ENCODE data around the gene FBXO31. TPM values are rescaled to one million over a fixed set of nuclear protein-coding genes. Genes with fewer than 3 reads are reported as not detected.
"Not testable (repeated sequence)": the region's sequence is repeated elsewhere in the genome, so short reads cannot be mapped to it uniquely, and the experiment has no call there.

FBXO31 gene
- polyA plus RNA-seq, 5 donors, result 18.8 to 28.0 (median 26.5) TPM

DNA sequence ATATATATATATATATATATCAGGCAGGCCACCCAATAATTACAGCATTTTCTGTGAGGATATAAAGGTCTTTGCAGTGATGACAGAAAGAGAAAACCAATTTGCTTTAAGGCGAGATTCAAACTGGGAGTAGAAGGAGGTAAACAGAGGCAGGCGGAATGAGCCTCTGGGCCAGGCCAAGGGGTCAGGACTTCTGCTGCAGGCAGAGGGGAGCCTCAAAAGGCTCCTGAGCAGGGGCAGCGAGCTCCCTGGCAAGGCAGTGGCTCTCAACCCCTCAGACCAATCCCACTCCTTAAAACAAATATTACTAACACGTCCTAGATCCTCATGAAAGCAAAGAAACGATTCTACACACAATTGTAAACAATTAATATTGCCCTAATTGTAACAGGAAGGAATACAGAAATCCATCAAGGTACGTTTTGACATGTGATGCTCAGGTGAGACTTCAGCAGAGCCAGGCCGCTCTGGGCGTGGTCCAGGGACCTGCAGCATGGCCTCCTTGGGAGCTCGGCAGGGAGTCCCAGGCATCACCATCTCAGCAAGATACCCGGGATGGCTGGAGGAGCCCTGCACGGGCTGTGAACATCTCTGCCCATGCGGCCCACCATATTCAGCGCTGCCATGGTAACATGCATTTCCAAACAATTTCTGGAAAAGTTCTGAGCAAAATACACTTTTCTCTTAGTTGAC, 18.4 kb downstream of the FBXO31 start:
- no peak for DNase-seq

DNA sequence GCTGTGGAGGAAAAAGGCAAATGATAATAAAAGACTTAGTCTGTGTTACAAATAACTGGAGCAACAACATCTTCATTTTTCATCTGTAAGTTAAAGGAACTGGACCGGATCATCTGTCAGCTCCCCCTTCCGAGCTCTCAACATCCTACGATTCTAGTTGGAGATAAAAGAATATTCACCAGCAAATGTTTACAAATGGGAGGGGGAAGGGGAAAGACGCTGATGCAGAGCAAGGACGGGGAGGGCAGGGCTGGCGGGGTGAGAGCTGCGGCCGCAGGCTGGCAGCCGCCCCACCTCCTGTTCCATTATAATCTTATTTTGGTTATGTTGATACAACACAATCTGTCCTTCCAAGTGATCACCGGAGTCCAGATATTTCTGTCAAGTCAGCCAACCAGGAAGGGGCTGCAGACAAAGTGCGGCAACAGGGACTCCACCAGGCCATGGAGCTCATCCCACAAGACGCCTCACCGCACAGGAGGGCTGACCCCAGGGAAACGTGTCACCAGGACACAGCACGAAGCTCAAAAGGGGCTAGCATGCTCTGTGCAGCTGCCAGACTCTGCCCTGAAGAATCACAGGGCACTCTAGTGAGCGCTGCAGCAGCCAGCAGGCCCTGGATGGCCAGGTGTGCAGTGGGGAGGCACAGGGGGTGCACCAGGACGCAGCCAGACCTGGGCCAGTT, 19.7 kb downstream of the FBXO31 start:
- peak in 1 of 2 donors; percentile 33 for DNase-seq

GRCh38 chr16:87362828-87363559, 20.6 kb downstream of the FBXO31 start:
- not testable (repeated sequence) for DNase-seq

- no peak for DNase-seq
Measured at GRCh38 chr16:87361916-87362619, 21.5 kb downstream of the FBXO31 start.

- DNase-seq, result no peak
Measured at GRCh38 chr16:87360862-87361610, 22.5 kb downstream of the FBXO31 start.

DNA sequence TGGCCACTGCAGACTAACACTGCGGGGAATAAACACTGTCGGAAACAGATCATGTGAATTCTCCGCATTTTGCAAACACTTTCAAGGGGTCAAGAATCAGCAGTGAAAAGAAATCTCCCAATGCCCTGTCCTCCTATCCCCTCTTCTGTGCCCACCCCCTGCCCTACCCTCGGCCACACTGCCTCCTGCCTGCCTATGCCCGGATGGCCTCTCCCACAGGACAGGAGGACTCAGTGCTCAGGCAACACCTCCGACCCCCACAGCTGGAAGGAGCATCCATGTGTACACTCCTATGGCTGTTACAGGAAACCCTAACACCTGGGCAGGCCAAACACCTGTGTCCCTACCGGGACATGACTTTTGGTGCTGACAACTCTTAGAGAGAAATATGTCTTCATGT, 24.5 kb downstream of the FBXO31 start:
- DNase-seq, result no peak

DNA sequence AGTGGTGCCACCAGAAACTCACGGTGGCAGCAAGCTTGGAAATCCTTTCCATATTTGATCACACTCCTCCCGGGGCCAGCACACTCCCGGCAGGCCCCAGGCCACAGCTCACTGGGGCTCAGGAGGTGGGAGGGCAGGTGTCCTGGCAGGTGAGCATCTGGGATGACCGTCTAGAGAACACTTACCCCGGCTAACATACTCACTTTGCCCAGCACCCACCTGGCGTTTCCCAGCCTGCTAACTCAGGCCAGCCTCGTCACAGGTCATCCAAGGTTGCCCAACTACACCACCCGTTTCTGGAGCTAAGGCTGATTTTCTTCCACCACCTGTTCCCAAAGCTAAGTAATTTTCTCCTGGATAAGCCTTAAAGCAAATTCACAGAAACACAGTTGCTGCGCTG, 24.9 kb downstream of the FBXO31 start:
- DNase-seq, result no peak

DNA sequence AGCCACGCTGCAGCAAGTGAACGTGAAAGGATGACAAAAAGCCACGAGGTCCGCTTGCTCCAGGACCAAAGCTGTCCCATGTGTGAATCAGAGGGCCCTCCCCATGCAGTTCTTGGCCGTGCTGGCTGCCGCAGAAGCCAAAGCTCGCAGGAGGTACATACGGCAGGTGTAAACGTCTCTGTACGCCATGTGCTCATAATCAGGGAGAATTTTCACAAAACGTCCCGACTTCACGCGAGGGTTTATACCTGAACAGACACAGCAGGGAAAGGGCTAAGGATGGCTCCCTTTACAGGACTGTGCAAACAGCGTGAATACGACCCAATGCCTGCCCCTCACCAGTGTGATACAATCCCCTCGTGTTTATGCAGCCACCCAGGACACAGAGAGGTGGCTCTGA, 25.3 kb downstream of the FBXO31 start:
- no peak for DNase-seq

GRCh38 chr16:87356491-87356853, 27.1 kb downstream of the FBXO31 start:
- no peak for DNase-seq

- no peak for DNase-seq
Measured at GRCh38 chr16:87353613-87354012, 30.0 kb downstream of the FBXO31 start.

DNA sequence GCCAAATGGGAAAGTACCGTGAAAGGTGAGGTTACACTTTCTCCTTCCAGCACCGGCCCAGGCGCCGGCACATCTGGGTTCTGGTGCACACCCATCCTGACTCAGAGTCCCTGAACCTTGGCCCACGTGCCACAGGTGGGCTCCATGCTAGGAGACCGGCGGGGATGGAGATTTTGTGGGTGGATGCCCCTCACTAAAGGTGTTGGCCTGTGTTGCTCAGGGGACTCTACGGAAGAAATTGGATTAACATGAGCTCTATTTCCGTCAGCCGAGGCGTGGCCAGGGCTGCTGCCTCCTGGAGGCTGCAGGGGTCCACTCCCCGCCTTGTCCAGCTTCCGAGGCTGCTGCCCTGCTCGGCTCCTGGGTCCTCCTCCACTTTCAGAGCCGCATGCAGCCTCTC, 30.8 kb downstream of the FBXO31 start:
- DNase-seq, result no peak

DNA sequence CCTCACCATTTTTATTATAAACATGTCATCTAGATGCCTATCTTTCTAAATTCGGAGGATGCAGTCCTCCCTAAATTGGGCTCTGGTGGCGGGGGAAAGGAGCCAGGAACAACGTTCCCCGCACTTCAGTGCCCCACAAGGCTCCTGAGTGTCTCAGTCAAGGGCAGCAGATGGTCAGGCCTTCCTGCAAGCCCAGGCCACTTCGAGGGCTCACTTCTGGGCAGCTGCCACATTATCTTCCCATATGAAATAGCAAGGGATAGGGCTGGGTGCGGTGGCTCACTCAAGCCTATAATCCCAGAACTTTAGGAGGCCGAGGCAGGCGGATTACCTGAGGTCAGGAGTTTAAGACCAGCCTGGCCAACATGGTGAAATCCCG, 32.3 kb downstream of the FBXO31 start:
- no peak for DNase-seq

DNA sequence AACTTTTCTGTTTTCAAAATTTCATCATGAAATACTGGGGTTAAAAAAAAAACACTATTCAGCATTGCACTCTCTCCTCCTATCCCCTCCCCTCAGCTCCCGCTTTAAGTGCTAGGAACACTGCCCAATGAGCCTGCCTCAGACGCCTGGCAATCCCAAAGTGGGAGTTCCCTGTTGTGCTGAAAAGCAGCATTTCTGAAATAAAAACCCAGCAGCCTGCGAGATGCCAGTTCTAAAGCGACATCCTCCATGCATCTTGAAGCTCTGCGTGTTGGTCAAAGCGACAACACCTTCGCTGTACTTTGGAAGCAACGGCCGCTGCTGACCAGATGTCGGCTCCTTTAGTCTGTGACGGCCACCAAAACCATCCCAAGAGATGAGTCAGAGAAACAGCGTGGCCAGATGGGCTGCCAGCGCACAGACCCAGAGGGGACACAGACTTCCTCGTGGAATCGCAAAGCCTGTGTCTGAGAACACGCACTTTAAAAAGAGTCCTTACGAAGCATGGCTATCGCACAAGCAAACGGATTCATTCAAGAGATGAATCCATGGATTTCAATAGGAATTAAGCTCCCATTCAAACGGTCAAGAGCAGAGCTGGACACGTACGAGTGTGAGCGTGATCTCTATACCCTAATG, 32.8 kb downstream of the FBXO31 start:
- peak; percentile 28 to 50 for DNase-seq

DNA sequence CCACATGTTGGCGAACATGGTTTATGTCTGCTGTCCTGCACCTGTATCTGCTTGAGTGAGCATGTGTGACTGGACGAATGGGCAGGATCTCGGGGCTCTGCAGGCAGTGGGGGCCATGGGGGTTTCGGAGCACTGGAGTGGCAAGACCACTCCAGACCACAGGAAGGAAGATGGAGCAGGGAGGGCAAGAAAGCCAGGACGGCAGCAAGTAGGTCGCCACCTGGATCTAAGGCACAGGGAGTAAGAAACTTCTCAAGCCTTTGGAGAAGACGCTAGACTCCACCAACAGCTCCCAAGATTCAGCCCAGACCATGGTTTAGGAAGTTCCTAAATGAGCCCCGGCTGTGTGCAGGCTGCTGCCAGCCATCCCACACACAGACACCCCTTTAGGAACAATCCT, 33.5 kb downstream of the FBXO31 start:
- DNase-seq, result no peak

- no peak for DNase-seq
Measured at GRCh38 chr16:87348616-87349157, 34.9 kb downstream of the FBXO31 start.

- DNase-seq, result no peak
Measured at GRCh38 chr16:87347932-87348615, 35.5 kb downstream of the FBXO31 start.

- no peak for DNase-seq
Measured at GRCh38 chr16:87346517-87347060, 37.0 kb downstream of the FBXO31 start.

- no peak for DNase-seq
Measured at GRCh38 chr16:87345726-87346424, 37.7 kb downstream of the FBXO31 start.

DNA sequence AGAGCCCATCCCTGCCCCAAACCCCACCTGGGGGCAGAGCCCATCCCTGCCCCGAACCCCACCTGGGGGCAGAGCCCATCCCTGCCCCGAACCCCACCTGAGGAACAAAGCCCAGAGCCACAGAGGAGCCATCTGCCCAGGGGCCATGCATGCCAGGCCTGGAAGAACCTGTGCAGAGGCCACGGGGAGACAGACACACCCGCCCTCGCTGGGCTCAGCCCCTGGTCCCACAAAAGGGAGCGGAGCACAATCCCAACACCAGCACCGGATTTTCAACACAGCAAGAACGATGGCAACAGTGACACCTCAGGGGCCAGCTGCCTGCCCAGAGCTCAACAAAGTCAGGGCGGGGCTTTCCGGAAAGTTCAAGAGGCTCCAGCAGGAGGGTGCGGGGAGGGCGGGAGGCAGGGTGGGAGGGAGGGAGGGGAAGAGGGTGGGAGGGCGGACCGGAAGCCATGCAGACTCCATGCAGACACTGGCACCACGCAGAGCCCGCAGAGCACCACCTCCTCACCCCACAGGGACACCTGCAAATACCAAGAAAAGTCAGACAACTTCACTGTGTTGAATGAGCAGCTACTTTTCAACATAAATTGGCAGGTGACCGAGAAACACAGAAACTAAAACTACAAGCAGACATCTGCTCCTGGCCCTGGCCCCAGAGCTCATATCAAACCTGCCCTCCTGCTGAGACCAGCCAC, 38.5 kb downstream of the FBXO31 start:
- no peak for DNase-seq

Data from right lung (tissue), 5 donors.